GM23338 (cell line): ENCODE data around the gene TUBB3. TPM values are rescaled to one million over a fixed set of nuclear protein-coding genes. Genes with fewer than 3 reads are reported as not detected.

ENCODE experiments used
- ATAC-seq: fragments of 200-7000 bp; cut with Tn5 transposase; 3 replicates; pipeline ENCODE4 v1.9.1; 2020
- DNase-seq: peaks from one replicate; pipeline ENCODE4 v3.0.0-alpha.2; 2015; ENCODE audit warnings: low spot score
- H2AFZ ChIP-seq: fragments of 200-600 bp; sonication (generic); 2 replicates; pipeline ENCODE4 v1.8.0; 2016; ENCODE audit warnings: antibody characterized with exemption, mild to moderate bottlenecking, moderate library complexity
- H3F3A ChIP-seq: fragments of 200-600 bp; sonication (generic); replicated peaks from 2 replicates; pipeline ENCODE4 v1.8.0; 2017; ENCODE audit warnings: antibody characterized with exemption, mixed run types, low read depth
- H3K27ac ChIP-seq: fragments of 200-600 bp; sonication (generic); 2 replicates; pipeline ENCODE4 v1.6.1; 2016; ENCODE audit warnings: low read depth
- H3K27me3 ChIP-seq: fragments of 200-600 bp; sonication (generic); 2 replicates; pipeline ENCODE4 v1.8.0; 2016; ENCODE audit warnings: mild to moderate bottlenecking, mixed run types, moderate library complexity; ENCODE audit not compliant: insufficient read depth
- H3K36me3 ChIP-seq: fragments of 200-600 bp; sonication (generic); 2 replicates; pipeline ENCODE4 v1.8.0; 2016; ENCODE audit warnings: mild to moderate bottlenecking; ENCODE audit not compliant: insufficient read depth
- H3K4me1 ChIP-seq: fragments of 200-600 bp; sonication (generic); 2 replicates; pipeline ENCODE4 v1.8.0; 2016; ENCODE audit warnings: mild to moderate bottlenecking, moderate library complexity; ENCODE audit not compliant: insufficient read depth
- H3K4me2 ChIP-seq: fragments of 200-600 bp; sonication (generic); 2 replicates; pipeline ENCODE4 v1.7.1; 2017; ENCODE audit warnings: mixed run types
- H3K4me3 ChIP-seq: fragments of 200-600 bp; sonication (generic); 2 replicates; pipeline ENCODE4 v1.6.1; 2016; ENCODE audit warnings: mixed run types
- H3K79me2 ChIP-seq: fragments of 200-600 bp; sonication (generic); replicated peaks from 2 replicates; pipeline ENCODE4 v1.8.0; 2017; ENCODE audit warnings: mild to moderate bottlenecking; ENCODE audit not compliant: insufficient read depth
- H3K9me2 ChIP-seq: fragments of 200-600 bp; sonication (generic); 2 replicates; pipeline ENCODE4 v1.8.0; 2017; ENCODE audit not compliant: insufficient read depth
- H4K20me1 ChIP-seq: fragments of 200-600 bp; sonication (generic); replicated peaks from 2 replicates; pipeline ENCODE4 v1.8.0; 2017; ENCODE audit warnings: mild to moderate bottlenecking; ENCODE audit not compliant: insufficient read depth
- H3K27ac Mint-ChIP-seq: 2 replicates; pipeline ENCODE4 v1.8.0; 2020; ENCODE audit warnings: inconsistent platforms, mild to moderate bottlenecking, moderate library complexity, mixed read lengths
- H3K27me3 Mint-ChIP-seq: 3 replicates; pipeline ENCODE4 v1.8.0; 2022; ENCODE audit warnings: low read depth, mild to moderate bottlenecking, moderate library complexity, mixed read lengths, inconsistent platforms; ENCODE audit not compliant: insufficient read depth, poor library complexity
- H3K36me3 Mint-ChIP-seq: 3 replicates; pipeline ENCODE4 v1.8.0; 2021; ENCODE audit warnings: low read depth, mild to moderate bottlenecking, inconsistent platforms, moderate library complexity, mixed read lengths
- H3K4me1 Mint-ChIP-seq: 3 replicates; pipeline ENCODE4 v1.8.0; 2020; ENCODE audit warnings: mild to moderate bottlenecking, inconsistent platforms, mixed read lengths
- H3K4me3 Mint-ChIP-seq: 3 replicates; pipeline ENCODE4 v1.8.0; 2021; ENCODE audit warnings: moderate library complexity, mild to moderate bottlenecking, inconsistent platforms, mixed read lengths
- H3K9me3 Mint-ChIP-seq: 3 replicates; pipeline ENCODE4 v1.8.0; 2020; ENCODE audit warnings: moderate library complexity, mild to moderate bottlenecking, inconsistent platforms, mixed read lengths
- CREB1 ChIP-seq: fragments of 250-450 bp; sonication (Bioruptor Pico); IDR thresholded peaks from 2 replicates; pipeline ENCODE4 v1.5.0; 2020; ENCODE audit warnings: low read depth, mild to moderate bottlenecking, moderate library complexity
- ETS1 ChIP-seq: IDR thresholded peaks from 2 replicates; pipeline ENCODE4 v1.6.1; 2016; ENCODE audit warnings: antibody characterized with exemption
- EZH2phosphoT487 ChIP-seq: fragments of 200-600 bp; sonication (generic); IDR thresholded peaks from one replicate; pipeline ENCODE4 v1.8.1; 2018; ENCODE audit warnings: antibody characterized with exemption; ENCODE audit not compliant: unreplicated experiment
- NANOG ChIP-seq: IDR thresholded peaks from 2 replicates; pipeline ENCODE4 v1.6.1; 2016; ENCODE audit warnings: antibody characterized with exemption, borderline replicate concordance
- POLR2AphosphoS5 ChIP-seq: IDR thresholded peaks from 2 replicates; pipeline ENCODE4 v1.6.1; 2016; ENCODE audit warnings: antibody characterized with exemption, low read depth
- STAT1 ChIP-seq: IDR thresholded peaks from one replicate; pipeline ENCODE4 v1.6.1; 2016; ENCODE audit warnings: antibody characterized with exemption; ENCODE audit not compliant: unreplicated experiment
- ZNF462 ChIP-seq: fragments of 250-450 bp; sonication (Bioruptor Pico); IDR thresholded peaks from 2 replicates; pipeline ENCODE4 v1.5.0; 2020; ENCODE audit warnings: mild to moderate bottlenecking, moderate library complexity
- polyA plus RNA-seq: library from polyadenylated mRNA; unstranded; fragments of >200 nt; fragmentation: Nextera tagmentation; extraction: Ambion mirVana; gene quantifications from 2 replicates; pipeline ENCODE4 v1.2.1, GENCODE V29; 2016
- total RNA-seq: library from RNA; depleted of rRNA; stranded (reverse); fragments of >200 nt; shearing (Covaris generic); gene quantifications from 2 replicates; pipeline ENCODE4 v1.2.3, GENCODE V29; 2014
- TF ChIP-seq, protein P1 (sequence below), 2 experiments: fragments of 200-600 bp in 1 of 2; sonication (generic) in 1 of 2; conservative IDR thresholded peaks; 2 replicates each; pipeline versions ENCODE4 v1.5.1 to v1.6.1; 2016 to 2017; ENCODE audit warnings: antibody characterized with exemption in 2 of 2, low read depth in 2 of 2, mild to moderate bottlenecking in 2 of 2, moderate library complexity in 1 of 2
- TF ChIP-seq, protein P2 (sequence below): IDR thresholded peaks from one replicate; pipeline ENCODE4 v1.6.1; 2018; ENCODE audit warnings: antibody characterized with exemption; ENCODE audit not compliant: unreplicated experiment

The TUBB3 gene
- total and polyA plus RNA-seq, 2 experiments from 2014 or later = 149 to 443 TPM

DNA sequence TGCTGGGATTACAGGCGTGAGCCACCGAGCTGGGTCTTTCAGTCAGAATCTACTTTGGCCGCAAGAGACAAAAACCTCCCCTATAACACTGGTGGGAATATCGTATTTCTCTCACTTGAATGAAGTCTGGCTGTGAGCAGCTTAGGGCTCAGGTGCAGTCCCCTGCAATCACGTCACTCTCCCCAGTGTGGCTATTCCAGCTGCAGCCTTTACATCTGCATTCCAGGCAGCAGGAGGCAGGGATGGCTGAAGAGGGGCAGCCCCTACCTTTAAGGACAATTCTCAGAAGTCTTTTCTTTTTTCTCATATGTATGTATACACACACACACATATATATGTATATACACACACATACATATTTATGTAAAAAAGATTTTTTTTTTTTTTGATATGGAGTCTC, 28.4 kb downstream of the TUBB3 start (continued):
- TF ChIP-seq ZNF462 (CRISPR knock-in tag) = no peak
- TF ChIP-seq EZH2phosphoT487 = no peak
- TF ChIP-seq ETS1 = no peak
- TF ChIP-seq, protein P1, sequence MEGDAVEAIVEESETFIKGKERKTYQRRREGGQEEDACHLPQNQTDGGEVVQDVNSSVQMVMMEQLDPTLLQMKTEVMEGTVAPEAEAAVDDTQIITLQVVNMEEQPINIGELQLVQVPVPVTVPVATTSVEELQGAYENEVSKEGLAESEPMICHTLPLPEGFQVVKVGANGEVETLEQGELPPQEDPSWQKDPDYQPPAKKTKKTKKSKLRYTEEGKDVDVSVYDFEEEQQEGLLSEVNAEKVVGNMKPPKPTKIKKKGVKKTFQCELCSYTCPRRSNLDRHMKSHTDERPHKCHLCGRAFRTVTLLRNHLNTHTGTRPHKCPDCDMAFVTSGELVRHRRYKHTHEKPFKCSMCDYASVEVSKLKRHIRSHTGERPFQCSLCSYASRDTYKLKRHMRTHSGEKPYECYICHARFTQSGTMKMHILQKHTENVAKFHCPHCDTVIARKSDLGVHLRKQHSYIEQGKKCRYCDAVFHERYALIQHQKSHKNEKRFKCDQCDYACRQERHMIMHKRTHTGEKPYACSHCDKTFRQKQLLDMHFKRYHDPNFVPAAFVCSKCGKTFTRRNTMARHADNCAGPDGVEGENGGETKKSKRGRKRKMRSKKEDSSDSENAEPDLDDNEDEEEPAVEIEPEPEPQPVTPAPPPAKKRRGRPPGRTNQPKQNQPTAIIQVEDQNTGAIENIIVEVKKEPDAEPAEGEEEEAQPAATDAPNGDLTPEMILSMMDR (conservative IDR thresholded peaks at IDR 0.05; ENCODE audit: low read depth in 2 of 2) = no peak
- no peak for TF ChIP-seq CREB1 (CRISPR knock-in tag)
- no peak for TF ChIP-seq STAT1

DNA sequence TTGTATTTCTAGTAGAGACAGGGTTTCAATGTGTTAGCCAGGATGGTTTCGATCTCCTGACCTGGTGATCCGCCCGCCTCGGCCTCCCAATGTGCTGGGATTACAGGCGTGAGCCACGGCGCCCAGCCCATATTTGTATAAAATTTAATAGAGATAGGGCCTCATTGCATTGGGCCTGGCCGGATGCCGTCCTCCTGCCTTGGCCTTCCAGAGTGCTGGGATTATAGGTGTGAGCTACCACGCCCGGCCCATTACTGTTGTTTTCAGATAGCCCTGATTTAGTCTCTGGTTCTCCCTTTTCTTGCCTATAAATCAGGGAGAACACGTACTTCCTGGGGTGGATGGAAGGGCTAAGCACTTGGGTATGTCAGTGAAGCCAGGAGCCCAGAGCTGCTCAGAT, 28.9 kb downstream of the TUBB3 start:
- Histone ChIP-seq H2AFZ (no peak overlapping the region), H3K4me2 (no peak overlapping the region), H3K4me3 (no peak overlapping the region), H3K79me2 (no peaks in the 10 kb centered on the region), H3K36me3 (no peaks in the 10 kb centered on the region), H3K27ac (no peak overlapping the region), H3F3A (no peaks in the 10 kb centered on the region; the same call in 1 of the 2 replicates), H3K4me1 (peaks cover 3% of the 10 kb centered on the region; the same call in 1 of the 2 replicates), H3K27me3 (peaks cover 22% of the 10 kb centered on the region), H3K9me2 (no peaks in the 10 kb centered on the region), H4K20me1 (no peaks in the 10 kb centered on the region; the same call in 1 of the 2 replicates)
- ATAC-seq (no peak), DNase-seq (no peak)
- H3K4me3 Mint-ChIP-seq = no peak overlapping the region
- no peak overlapping the region for H3K27ac Mint-ChIP-seq
- peaks cover 2% of the 10 kb centered on the region; the same call in 2 of the 3 replicates for H3K36me3 Mint-ChIP-seq
- H3K27me3 Mint-ChIP-seq = peaks cover 30% of the 10 kb centered on the region
- H3K9me3 Mint-ChIP-seq = peaks cover 4% of the 10 kb centered on the region; the same call in 1 of the 3 replicates
- H3K4me1 Mint-ChIP-seq = peaks cover 2% of the 10 kb centered on the region; the same call in 1 of the 3 replicates
- TF ChIP-seq, protein P2, sequence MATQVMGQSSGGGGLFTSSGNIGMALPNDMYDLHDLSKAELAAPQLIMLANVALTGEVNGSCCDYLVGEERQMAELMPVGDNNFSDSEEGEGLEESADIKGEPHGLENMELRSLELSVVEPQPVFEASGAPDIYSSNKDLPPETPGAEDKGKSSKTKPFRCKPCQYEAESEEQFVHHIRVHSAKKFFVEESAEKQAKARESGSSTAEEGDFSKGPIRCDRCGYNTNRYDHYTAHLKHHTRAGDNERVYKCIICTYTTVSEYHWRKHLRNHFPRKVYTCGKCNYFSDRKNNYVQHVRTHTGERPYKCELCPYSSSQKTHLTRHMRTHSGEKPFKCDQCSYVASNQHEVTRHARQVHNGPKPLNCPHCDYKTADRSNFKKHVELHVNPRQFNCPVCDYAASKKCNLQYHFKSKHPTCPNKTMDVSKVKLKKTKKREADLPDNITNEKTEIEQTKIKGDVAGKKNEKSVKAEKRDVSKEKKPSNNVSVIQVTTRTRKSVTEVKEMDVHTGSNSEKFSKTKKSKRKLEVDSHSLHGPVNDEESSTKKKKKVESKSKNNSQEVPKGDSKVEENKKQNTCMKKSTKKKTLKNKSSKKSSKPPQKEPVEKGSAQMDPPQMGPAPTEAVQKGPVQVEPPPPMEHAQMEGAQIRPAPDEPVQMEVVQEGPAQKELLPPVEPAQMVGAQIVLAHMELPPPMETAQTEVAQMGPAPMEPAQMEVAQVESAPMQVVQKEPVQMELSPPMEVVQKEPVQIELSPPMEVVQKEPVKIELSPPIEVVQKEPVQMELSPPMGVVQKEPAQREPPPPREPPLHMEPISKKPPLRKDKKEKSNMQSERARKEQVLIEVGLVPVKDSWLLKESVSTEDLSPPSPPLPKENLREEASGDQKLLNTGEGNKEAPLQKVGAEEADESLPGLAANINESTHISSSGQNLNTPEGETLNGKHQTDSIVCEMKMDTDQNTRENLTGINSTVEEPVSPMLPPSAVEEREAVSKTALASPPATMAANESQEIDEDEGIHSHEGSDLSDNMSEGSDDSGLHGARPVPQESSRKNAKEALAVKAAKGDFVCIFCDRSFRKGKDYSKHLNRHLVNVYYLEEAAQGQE = no peak
- no peak for TF ChIP-seq STAT1
- TF ChIP-seq EZH2phosphoT487 = no peak
- no peak for TF ChIP-seq NANOG
- no peak for TF ChIP-seq ETS1
- TF ChIP-seq POLR2AphosphoS5 = no peak
